GM21447 (cell line): ENCODE measurements around the gene SPIRE1.
"Not testable (repeated sequence)": the region's sequence is repeated elsewhere in the genome, so short reads cannot be mapped to it uniquely, and the experiment has no call there.

Experiments
- ATAC-seq: cut with Tn5 transposase; IDR thresholded peaks from one replicate; pipeline ENCODE4 v1.9.1; 2021; ENCODE audit not compliant: unreplicated experiment

Gene SPIRE1

DNA sequence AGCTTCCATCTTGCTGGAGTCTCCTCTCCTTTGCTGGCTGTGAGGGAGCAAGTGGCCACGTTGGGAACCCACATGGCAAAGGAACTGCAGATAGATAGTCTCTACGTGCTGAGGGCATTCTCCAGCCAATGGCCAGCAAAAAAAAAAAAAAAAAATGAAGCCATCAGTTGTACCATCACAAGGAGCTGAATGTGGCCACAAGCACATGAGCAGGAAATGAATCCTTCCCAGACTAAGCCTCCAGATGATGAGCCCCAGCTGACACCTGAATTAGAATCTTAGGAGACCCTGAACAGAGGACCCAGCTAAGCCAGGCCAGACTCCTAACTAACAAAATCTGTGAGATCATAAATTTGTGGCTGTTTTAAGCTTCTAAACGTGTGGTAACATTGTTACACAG, 57.9 kb downstream of the SPIRE1 start:
- no peak for ATAC-seq

DNA sequence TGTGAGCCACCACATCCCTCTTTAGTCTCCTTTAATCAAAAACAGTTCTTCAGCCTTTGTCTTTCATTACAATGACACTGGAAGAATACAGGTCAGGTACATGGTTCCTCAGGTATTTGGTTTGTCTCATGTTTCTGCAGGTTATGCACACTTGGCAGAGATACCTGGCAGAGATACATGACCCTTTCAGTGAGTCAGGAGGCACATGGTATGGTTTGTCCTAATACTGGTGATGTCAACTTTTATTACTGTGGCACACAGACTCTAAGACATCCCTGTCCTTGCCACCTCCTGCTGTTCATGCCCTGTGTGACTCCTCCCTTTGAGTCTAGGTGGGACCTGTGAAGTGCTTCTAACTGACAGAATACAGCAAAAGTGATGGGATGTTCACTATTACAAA, 58.4 kb downstream of the SPIRE1 start:
- ATAC-seq, result no peak

DNA sequence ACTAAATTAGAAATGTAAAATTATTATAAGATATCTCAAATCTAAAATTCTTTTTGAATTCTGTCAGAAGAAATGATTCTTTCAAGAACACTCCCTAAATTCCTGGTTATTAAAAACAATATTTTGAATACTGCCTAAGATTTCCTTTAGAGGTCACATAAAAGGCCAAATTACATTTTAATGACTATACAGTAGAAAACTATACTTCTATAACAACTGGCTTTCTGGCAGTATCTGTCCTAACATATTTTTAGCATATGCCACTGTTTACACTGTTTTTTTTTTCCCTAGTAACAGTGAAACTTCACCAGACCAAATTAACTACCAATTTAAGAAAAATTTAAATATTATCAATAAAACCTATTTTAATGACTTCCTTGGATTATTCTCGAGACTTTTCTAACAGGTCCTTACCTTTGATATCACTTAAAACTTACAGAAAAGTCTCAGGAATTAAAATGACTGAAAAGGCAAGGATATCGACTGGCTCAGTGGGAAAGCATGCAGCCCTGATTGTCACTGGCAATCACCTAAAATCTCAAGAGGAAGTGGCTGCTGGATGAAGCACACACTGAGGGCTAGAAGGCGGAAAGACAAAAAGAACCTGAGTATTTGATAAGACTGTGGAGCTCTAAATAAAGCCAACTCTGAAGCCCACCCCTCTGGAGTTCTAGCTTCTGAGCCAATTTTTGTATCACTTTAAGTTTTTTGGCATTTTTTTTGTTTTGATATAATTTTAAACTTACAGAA, 59.6 kb downstream of the SPIRE1 start:
- ATAC-seq, result no peak

DNA sequence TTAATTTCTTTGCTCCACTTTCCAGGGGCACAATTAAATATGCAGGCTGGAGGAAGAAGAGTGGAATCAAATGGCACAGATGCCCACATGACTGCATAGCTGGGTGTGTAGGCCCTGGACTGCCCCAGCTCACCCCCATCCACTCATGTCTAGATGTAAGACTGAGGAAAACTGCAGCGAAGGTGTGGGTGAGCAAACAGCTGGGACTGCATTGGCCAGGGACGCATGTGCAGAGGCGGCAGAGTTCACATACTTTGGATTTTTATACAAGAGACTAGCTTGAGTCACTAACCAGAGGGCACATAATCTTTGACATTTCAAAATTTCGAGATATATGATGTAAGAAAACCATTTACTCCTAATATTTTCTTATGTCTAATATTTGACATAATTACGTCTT, 60.1 kb downstream of the SPIRE1 start:
- no peak for ATAC-seq

DNA sequence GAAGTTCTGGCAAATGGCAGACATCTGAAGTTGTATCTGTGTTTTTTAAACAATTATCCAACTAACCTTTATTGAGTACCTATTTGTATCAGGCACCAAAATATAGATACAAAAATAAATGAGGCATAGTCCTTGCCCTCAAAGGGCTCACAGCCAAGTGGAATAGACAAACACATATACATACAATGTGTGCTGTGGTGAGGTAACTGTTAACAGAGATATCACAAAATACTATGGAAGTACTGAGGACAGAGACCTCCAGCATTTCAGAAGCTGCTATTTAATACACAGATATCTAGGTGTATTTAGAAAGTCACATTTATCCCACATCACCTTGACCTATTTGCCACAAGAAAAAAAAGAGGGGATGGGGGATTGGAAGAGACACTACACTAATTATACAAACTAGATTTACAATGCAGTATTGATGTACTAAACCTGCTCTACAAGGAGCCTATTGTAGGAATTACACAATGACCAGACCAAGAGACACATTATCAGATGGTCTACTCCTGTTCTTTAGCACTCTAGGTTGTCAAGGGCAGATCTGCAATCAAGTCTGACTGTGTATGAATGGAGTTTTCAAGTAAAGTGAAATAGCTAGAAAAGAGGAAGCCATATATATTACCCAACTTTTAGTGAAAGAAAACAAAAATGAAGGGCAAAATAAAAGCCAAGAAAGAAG, 62.2 kb downstream of the SPIRE1 start:
- ATAC-seq, result no peak

DNA sequence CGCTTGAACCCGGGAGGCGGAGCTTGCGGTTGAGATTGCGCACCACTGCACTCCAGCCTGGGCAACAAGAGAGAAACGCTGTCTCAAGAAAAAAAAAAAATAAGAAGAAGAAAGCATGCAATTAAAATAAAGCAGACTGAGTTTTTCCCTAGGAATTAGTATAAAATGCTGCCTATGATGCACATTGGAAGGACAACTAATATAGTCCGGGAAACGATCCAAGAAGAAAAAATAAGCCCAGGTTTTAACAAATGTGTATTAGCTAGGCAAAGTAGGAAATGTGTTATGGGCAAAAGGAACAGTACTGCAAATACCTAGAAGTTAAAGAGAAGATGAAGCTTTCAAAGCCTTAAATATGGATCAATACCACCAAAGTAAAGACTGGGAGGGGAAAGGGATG, 64.0 kb downstream of the SPIRE1 start:
- no peak for ATAC-seq

DNA sequence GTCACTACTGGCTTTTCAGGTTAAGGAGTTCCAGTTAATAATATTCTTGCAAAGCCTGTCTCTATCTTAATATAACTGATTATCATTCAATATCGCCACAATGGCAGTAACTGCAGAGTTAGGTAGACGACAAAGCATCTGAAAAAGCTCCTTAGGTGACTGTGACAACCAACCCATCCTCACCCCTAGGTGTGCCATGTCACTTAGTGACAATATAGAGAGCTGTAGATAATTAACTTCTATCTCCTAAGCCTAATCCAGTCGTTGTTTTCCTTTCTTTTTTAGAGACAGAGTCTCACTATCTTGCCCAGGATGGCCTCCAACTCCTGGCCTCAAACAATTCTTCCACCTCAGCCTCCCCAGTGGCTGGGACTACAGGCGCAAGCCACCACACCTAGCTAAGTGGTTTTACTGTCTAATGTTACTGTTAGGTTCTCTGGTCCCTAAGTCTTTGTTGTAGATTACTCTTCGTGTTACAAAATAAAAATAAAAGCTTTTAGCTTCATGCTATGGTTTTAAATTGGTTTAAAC, 65.2 kb downstream of the SPIRE1 start:
- no peak for ATAC-seq

DNA sequence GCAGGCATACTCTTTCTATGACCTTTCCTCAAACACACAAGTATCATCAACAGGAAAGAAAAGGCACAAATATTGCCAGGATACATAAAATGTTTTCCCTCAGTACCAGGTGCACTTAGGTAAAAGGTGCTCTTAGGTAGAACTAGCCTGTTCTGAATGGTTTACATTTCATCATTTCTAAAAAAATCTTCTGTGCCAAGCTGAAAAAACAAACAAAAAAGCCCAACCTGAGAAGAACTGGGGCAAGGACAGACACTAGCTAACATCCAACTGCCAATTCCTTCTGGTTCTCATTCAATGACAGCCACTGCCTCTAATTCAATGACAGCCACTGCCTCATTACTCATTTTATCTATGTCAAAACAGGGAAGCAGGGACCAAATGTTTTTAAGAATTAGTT, 68.5 kb downstream of the SPIRE1 start:
- no peak for ATAC-seq

DNA sequence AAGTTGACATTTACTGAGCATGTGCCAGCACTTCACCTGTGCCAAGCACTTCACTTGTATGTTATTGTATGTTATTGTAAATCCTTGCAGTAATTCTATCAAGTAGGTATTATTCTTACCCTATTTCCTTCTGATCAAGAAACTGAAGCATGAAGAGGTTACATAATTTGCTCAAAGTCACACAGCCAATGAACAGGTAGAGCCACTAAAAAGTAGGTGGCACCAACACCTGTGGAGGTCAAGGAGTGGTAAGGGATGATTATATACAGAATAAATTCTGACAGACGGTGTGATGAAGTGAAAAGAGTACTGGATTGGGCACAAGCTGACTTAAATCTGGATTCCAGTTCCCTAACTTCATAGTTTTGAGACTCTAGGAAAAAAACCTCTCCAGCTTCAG, 71.0 kb downstream of the SPIRE1 start:
- no peak for ATAC-seq

DNA sequence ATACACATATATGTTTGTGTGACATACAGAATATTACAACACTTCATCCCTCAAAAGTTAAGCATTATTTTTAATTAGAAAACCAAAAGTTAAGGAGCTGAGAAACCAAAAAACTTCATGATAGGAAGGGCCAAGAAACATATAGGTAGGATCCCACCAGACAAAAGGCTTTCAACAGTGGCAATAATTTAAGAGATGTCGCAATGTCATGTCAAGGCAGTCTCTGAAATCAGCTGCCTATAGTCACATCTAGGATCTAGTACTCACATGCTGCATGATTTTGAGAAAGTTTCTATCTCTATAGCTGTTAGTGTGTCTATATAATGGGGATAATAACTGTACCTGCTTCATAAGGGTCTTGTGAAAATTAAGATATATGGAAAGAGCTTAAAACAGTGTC, 72.7 kb downstream of the SPIRE1 start:
- ATAC-seq, result no peak

DNA sequence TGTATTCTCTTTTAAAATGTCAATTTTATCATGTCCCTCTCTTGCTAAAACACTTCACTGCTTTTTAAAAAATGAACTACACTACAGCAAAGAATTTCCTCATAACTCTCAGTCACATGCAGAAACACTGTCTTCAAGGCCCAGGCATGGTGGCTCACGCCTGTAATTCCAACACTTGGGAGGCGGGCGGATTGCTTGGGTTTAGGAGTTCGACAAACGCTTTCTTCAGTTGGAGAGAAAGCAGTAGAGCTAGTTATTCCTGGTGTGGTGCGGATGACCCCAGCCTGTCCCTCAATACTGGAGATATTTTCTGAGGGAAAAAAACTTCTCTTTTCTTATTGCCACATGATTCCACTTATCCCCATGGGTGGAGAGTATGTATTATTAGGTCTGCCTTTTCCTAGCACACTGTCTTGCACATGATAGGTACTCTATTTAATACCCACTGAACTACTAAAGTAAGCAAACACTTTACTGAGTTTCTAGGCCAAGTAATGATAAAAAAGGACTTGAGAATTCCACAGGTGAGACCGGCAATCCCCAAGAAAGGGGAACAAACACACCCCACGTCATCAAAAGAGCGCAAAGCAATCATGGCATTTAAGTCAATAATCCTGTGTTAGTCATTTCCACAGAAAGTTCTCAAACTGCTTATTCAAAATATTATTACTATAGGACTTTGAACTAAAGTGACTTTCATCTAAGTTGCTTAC, 77.1 kb downstream of the SPIRE1 start:
- no peak for ATAC-seq

DNA sequence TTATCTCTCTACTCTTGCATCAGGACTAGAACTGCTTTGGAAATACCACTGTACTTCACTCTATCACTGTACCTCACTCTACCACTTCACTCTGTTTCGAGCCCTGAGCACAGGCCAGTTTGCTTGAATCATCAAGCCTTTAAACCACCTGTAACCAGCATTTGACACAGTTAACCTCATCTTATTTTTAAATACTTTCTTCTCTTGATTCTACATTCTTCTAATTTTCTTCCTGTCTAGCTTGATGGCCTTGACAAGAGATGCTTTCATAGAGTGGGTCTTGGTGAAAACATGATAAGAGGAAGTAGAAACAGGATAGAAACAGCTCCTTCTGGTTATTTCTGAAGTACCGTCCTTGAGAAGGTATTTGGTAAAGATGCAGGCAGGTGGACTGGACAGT, 78.1 kb downstream of the SPIRE1 start:
- no peak for ATAC-seq

DNA sequence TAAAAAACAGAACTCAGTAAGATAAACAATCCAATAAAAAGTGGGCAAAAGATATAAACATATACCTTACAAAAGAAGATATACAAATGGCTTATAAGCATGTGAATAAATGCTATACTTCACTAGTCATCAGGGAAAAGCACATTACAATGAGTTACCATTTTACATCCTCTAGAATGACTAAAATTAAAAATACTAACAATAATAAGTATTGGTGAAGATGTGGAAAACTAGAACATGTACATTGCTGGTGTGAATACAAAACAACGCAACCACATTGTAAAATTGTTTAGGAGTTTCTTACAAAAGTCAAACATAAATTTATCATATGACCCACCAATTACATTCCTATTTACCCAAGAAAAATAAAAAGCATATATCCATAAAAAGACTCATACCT, 80.1 kb downstream of the SPIRE1 start:
- ATAC-seq, result no peak

DNA sequence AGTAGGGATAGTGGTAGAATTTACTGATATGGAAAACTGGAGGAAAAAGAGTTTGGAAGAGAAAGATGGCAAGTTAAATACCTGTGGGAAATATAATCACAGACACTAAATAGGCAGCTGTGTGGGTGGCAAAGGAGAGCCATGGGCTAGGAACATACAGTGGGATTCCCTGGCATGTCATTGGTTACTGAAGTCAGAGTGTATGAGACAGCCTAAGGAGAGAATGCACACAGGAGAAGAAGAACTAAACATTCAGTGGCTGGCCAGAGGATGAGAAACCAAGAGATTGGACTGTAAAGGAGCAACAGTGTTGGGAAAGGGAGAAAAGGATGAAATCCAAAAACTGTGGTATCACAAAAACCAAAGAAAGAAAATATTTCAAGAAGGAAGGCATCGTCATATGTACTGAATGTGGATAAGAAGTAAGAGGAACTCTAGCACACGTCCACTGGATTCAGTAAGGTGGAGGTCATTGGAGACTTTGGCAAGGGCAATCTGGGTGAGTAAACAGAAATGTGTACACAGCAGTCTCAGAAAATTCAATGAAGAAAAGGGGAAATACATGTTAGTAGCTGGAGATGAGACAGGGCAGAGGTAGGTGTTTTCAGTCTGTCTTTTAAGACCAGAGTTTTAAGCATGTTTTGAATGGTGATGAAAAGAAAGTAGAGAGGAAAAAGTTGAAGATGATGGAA, 83.3 kb downstream of the SPIRE1 start:
- ATAC-seq, result no peak

DNA sequence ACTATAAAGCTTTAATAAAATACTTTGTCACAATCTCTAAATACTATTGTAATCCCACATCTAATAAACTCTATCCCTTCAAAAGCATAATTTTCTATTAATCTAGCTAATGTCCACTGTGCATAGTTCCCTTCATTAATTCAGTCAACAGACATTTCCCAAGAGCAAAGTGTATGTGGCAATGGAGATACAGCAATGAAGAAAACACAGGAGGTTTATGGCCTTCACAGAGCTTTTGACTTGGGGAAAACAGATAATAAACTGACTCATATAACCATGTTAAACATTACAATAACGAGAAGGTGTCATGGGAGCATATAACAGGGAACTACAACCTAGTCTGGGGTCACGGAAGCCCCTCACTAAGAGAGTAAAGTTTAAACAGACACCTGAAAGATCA, 86.3 kb downstream of the SPIRE1 start:
- no peak for ATAC-seq

DNA sequence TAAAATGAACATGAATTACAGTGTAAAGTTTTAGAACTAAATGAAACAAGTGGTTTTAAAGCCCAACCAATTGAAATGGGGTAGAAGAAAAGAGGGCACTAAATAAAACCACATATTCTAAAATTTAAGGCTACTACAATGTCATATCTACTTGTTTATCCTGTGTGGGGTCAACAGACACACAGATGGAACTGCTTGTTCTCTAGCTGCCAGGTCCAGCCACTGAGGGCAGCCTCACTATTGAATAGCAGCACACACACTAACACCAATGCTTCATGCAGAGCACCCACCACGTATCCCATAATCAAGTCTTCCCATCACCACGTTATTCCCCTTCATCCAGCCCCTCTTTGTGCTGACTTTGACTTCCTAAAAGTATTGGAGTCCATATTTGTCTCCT, 88.1 kb downstream of the SPIRE1 start:
- ATAC-seq, result no peak

DNA sequence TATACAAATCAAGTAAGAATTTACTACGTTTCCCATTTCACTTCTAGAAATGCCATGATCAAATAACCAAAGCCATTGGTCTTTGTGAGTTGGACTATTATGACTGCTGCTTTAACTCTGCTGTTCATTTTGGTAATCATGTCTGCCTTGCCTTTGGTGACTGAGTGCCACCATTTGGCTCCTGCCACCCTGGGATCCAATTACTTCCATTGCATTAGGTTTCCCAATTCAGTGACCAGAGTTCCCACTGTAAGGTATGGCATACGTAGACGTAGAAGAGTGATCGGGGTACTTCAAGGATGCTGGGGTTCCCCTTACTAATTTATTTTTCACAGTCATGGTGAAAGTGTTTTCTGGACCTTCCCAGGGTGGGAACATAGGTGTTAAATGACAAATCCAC, 90.1 kb downstream of the SPIRE1 start:
- no peak for ATAC-seq

DNA sequence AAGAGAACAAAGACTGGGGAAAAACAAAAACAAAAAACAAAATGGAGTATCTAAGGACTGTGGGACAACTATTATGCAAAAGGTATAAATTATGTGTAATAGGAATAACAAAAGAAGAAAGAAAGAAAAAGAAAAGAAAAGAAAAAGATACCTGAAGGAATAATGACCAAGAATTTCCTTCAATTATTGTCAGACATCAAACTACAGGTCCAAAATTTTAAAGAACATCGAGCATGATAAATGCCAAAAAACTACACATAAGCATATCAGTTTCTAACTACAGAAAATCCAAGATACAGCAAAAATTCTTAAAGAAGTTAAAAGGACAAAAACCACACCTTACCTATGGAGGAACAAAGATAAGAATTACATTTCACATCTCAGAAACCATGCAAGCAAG, 93.0 kb downstream of the SPIRE1 start:
- no peak for ATAC-seq

DNA sequence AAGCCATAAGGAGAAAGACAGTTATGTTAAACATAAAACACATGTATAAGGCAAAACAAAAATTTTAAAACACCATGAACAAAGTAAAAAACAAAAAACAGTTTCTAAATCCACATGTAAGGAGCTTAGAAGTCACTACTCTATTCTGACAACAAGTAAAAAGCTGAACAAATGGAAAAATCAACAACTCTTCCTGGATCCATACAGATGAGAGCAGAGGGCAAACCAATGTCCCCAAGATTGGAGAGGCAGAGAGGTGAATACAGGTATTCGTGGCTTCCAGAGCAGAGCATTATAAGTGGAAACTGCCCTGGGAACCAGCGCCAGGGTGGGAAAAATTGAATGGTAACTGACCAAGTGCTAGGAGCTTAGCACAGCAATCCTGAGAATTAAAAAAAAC, 93.5 kb downstream of the SPIRE1 start:
- no peak for ATAC-seq

DNA sequence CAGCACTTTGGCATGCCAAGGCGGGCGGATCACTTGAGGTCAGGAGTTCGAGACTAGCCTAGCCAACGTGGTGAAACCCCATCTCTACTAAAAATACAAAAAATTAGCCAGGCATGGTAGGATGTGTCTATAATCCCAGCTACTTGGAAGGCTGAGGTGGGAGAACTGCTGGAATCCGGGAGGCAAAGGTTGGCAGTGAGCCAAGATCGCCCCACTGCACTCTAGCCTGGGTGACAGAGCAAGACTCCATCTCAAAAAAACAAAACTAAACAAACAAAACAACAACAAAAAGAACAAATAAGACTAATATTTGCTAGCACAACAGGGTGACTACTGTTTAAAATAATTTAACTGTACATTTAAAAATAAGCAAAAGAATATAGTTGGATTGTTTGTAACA, 97.3 kb downstream of the SPIRE1 start:
- not testable (repeated sequence) for ATAC-seq

DNA sequence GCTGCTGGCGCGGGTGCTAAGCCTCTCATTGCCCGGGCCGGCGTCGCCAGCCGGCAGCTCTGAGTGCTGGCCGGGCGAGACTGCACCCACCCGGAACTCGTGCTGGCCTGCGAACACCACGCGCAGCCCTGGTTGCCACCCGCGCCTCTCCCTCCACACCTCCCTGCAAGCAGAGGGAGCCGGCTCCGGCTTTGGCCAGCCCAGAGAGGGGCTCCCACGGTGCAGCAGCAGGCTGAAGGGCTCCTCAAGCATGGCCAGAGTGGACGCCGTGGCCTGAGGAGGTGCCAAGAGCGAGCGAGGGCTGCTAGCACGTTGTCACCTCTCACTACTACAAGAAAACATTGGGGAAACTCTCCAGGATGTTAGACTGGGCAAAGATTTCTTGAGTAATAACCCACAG, 98.6 kb downstream of the SPIRE1 start:
- ATAC-seq, result no peak
